ENCODE data around the gene SAMD3. TPM values are rescaled to one million over a fixed set of nuclear protein-coding genes. Genes with fewer than 3 reads are reported as not detected.
A peak's percentile ranks its signal among the peaks of the same experiment; 100 is the strongest.

SAMD3 gene
- total RNA-seq, 1 experiment from 2014 or later, result 1.5 TPM

- H3K27me3 ChIP-seq (replicated peaks; ENCODE audit: control insufficient read depth, insufficient read depth, low read length), result no peaks in the 10 kb centered on the region
- POLR2A ChIA-PET, result no interaction called here
- peaks cover 2% of the 10 kb centered on the region; the same call in 1 of the 2 replicates for H3K36me3 ChIP-seq (ENCODE audit: control insufficient read depth, insufficient read depth, low read length)
- CTCF ChIA-PET, result no interaction called here
- no peak for TF ChIP-seq CTCF (IDR thresholded peaks at IDR 0.05; ENCODE audit: insufficient read depth in 1 of 2, low read depth in 1 of 2, low read length in 1 of 2, severe bottlenecking in 1 of 2, unreplicated experiment in 1 of 2)
- H3K9me3 Mint-ChIP-seq (ENCODE audit: unreplicated experiment), result peaks cover 25% of the 10 kb centered on the region
- peaks cover 17% of the 10 kb centered on the region for H3K4me1 Mint-ChIP-seq (ENCODE audit: low read depth, unreplicated experiment)
- intact Hi-C loops (cut with micrococcal nuclease; ENCODE audit: unreplicated experiment), result no loop called here
- peak overlapping the region; percentile 61 for H3K27ac Mint-ChIP-seq (ENCODE audit: unreplicated experiment)
- peaks cover 9% of the 10 kb centered on the region for H3K4me1 ChIP-seq
- no peak overlapping the region for H3K4me3 ChIP-seq (ENCODE audit: low read depth, low read length)
- DNase-seq, result no peak
- peaks cover 8% of the 10 kb centered on the region for H3K36me3 Mint-ChIP-seq (ENCODE audit: insufficient read depth, unreplicated experiment)
- peak overlapping the region; percentile 47 for H3K4me3 Mint-ChIP-seq (ENCODE audit: unreplicated experiment)
- no peaks in the 10 kb centered on the region for H3K27me3 Mint-ChIP-seq (ENCODE audit: insufficient read depth, unreplicated experiment)
- BruUV-seq (replicated peaks), result no TSS peak
- H3K9me3 ChIP-seq, result no peaks in the 10 kb centered on the region
Observed at GRCh38 chr6:130259557-130259956, 36.8 kb upstream of the SAMD3 start.

GRCh38 chr6:130259140-130259539 lies 36.4 kb upstream of the SAMD3 start:
- H3K36me3 Mint-ChIP-seq (ENCODE audit: insufficient read depth, unreplicated experiment), result peaks cover 8% of the 10 kb centered on the region
- peaks cover 17% of the 10 kb centered on the region for H3K4me1 Mint-ChIP-seq (ENCODE audit: low read depth, unreplicated experiment)
- no peaks in the 10 kb centered on the region for H3K27me3 ChIP-seq (replicated peaks; ENCODE audit: control insufficient read depth, insufficient read depth, low read length)
- peaks cover 2% of the 10 kb centered on the region; the same call in 1 of the 2 replicates for H3K36me3 ChIP-seq (ENCODE audit: control insufficient read depth, insufficient read depth, low read length)
- no peaks in the 10 kb centered on the region for H3K27me3 Mint-ChIP-seq (ENCODE audit: insufficient read depth, unreplicated experiment)
- no peaks in the 10 kb centered on the region for H3K9me3 ChIP-seq
- H3K4me1 ChIP-seq, result peaks cover 9% of the 10 kb centered on the region
- H3K4me3 ChIP-seq (ENCODE audit: low read depth, low read length), result no peak overlapping the region
- BruUV-seq (replicated peaks), result no TSS peak
- H3K9me3 Mint-ChIP-seq (ENCODE audit: unreplicated experiment), result peaks cover 25% of the 10 kb centered on the region
- intact Hi-C loops (cut with micrococcal nuclease; ENCODE audit: unreplicated experiment), result no loop called here
- CTCF ChIA-PET, result no interaction called here
- TF ChIP-seq CTCF (IDR thresholded peaks at IDR 0.05; ENCODE audit: insufficient read depth in 1 of 2, low read depth in 1 of 2, low read length in 1 of 2, severe bottlenecking in 1 of 2, unreplicated experiment in 1 of 2), result no peak
- POLR2A ChIA-PET, result no interaction called here
- no peak overlapping the region for H3K27ac Mint-ChIP-seq (ENCODE audit: unreplicated experiment)
- no peak overlapping the region for H3K4me3 Mint-ChIP-seq (ENCODE audit: unreplicated experiment)
- DNase-seq, result no peak

DNA sequence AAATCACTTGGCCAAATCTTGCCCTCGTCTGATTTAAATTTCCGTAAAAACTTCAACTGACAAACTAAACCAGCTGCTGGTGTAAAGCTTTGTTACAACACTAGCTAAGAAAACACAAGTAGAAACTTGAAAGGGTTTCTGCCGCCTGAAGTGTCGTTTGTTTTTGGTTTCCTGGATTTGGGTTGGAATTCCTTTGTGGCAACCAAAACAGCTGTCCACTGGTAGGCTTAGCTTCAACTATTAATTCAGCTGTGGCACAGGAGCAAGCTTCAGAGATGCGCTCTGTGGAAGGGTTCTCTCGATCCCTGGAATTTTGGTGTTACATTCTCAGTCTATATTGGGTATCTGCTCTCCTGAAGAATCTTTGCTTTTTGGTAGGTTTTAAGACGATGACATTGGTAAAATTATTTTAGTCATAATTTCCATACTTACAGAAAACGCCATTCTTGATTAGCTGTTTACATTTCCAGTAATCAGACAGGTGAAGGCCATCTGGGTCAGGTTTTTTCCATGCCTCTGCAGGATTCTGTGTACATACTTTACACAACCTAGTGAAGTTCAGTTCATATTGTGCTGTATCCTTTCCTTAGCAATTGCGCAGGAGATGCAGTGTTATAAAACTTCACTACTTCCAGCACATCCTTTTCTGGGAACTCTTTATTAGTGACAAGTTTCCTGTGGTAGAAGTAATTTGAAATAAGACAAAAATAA lies 29.9 kb upstream of the SAMD3 start:
- no peak for DNase-seq
- TF ChIP-seq CTCF (IDR thresholded peaks at IDR 0.05; ENCODE audit: insufficient read depth in 1 of 2, low read depth in 1 of 2, low read length in 1 of 2, severe bottlenecking in 1 of 2, unreplicated experiment in 1 of 2), result no peak
- Histone ChIP-seq H3K9me3 (no peaks in the 10 kb centered on the region), H3K27me3 (replicated peaks; ENCODE audit: control insufficient read depth, insufficient read depth, low read length) (no peaks in the 10 kb centered on the region), H3K4me1 (no peaks in the 10 kb centered on the region), H3K36me3 (ENCODE audit: control insufficient read depth, insufficient read depth, low read length) (no peaks in the 10 kb centered on the region), H3K4me3 (ENCODE audit: low read depth, low read length) (no peak overlapping the region)
- CTCF ChIA-PET, result no interaction called here
- intact Hi-C loops (cut with micrococcal nuclease; ENCODE audit: unreplicated experiment), result no loop called here
- Mint-ChIP-seq H3K27me3 (ENCODE audit: insufficient read depth, unreplicated experiment) (no peaks in the 10 kb centered on the region), H3K4me1 (ENCODE audit: low read depth, unreplicated experiment) (no peaks in the 10 kb centered on the region), H3K4me3 (ENCODE audit: unreplicated experiment) (no peak overlapping the region), H3K27ac (ENCODE audit: unreplicated experiment) (no peak overlapping the region), H3K9me3 (ENCODE audit: unreplicated experiment) (no peaks in the 10 kb centered on the region), H3K36me3 (ENCODE audit: insufficient read depth, unreplicated experiment) (no peaks in the 10 kb centered on the region)
- POLR2A ChIA-PET, result interaction anchor here (0.7 kb wide), 1 partner anchor 224 kb away, joined by 3 read pairs; no protein-coding TSS in a partner anchor
- no TSS peak for BruUV-seq (replicated peaks)
